IPS-18c (cell line): Measurements from ENCODE around the gene MAP3K5.

Source experiments
- H3K4me3 ChIP-seq: 2 replicates; pipeline ENCODE4 v1.7.0; 2013; ENCODE audit warnings: low read depth, mild to moderate bottlenecking, low read length, moderate library complexity; ENCODE audit not compliant: insufficient read depth
- H3K9me3 ChIP-seq: one replicate; pipeline ENCODE4 v1.6.1; 2013; ENCODE audit warnings: mild to moderate bottlenecking, low read length, moderate library complexity; ENCODE audit not compliant: control insufficient read depth, insufficient read depth

Gene MAP3K5

GRCh38 chr6:136739501-136739900 is 52.8 kb downstream of the MAP3K5 start:
- H3K9me3 ChIP-seq: no peaks in the 10 kb centered on the region
- no peak overlapping the region for H3K4me3 ChIP-seq

- H3K9me3 ChIP-seq: no peaks in the 10 kb centered on the region
- no peak overlapping the region for H3K4me3 ChIP-seq
Observed at GRCh38 chr6:136739071-136739470, 53.2 kb downstream of the MAP3K5 start.

- Histone ChIP-seq H3K4me3 (no peak overlapping the region), H3K9me3 (no peaks in the 10 kb centered on the region)
Observed at GRCh38 chr6:136738692-136739057, 53.6 kb downstream of the MAP3K5 start.

GRCh38 chr6:136737871-136738691 is 54.2 kb downstream of the MAP3K5 start:
- Histone ChIP-seq H3K9me3 (no peaks in the 10 kb centered on the region), H3K4me3 (no peak overlapping the region)

- Histone ChIP-seq H3K9me3 (no peaks in the 10 kb centered on the region), H3K4me3 (no peak overlapping the region)
Observed at GRCh38 chr6:136737374-136737844, 54.9 kb downstream of the MAP3K5 start.

- Histone ChIP-seq H3K4me3 (no peak overlapping the region), H3K9me3 (no peaks in the 10 kb centered on the region)
Observed at GRCh38 chr6:136736281-136736960, 55.9 kb downstream of the MAP3K5 start.

- no peak overlapping the region for H3K4me3 ChIP-seq
- no peaks in the 10 kb centered on the region for H3K9me3 ChIP-seq
Observed at GRCh38 chr6:136734977-136735376, 57.3 kb downstream of the MAP3K5 start.

- no peaks in the 10 kb centered on the region for H3K9me3 ChIP-seq
- no peak overlapping the region for H3K4me3 ChIP-seq
Observed at GRCh38 chr6:136732889-136733288, 59.4 kb downstream of the MAP3K5 start.

GRCh38 chr6:136729832-136730231 is 62.4 kb downstream of the MAP3K5 start:
- Histone ChIP-seq H3K4me3 (no peak overlapping the region), H3K9me3 (no peaks in the 10 kb centered on the region)

- no peak overlapping the region for H3K4me3 ChIP-seq
- no peaks in the 10 kb centered on the region for H3K9me3 ChIP-seq
Observed at GRCh38 chr6:136728976-136729515, 63.2 kb downstream of the MAP3K5 start.

GRCh38 chr6:136728033-136728939 is 64.0 kb downstream of the MAP3K5 start:
- H3K9me3 ChIP-seq: no peaks in the 10 kb centered on the region
- no peak overlapping the region for H3K4me3 ChIP-seq

GRCh38 chr6:136726837-136727557 is 65.3 kb downstream of the MAP3K5 start:
- H3K4me3 ChIP-seq: no peak overlapping the region
- H3K9me3 ChIP-seq: no peaks in the 10 kb centered on the region

- H3K4me3 ChIP-seq: no peak overlapping the region
- H3K9me3 ChIP-seq: no peaks in the 10 kb centered on the region
Observed at GRCh38 chr6:136725124-136725523, 67.2 kb downstream of the MAP3K5 start.

- Histone ChIP-seq H3K4me3 (no peak overlapping the region), H3K9me3 (no peaks in the 10 kb centered on the region)
Observed at GRCh38 chr6:136723780-136724179, 68.5 kb downstream of the MAP3K5 start.

- H3K9me3 ChIP-seq: no peaks in the 10 kb centered on the region
- no peak overlapping the region for H3K4me3 ChIP-seq
Observed at GRCh38 chr6:136721467-136721866, 70.8 kb downstream of the MAP3K5 start.

GRCh38 chr6:136720045-136720770 is 72.1 kb downstream of the MAP3K5 start:
- no peaks in the 10 kb centered on the region for H3K9me3 ChIP-seq
- H3K4me3 ChIP-seq: no peak overlapping the region
